Bronchial epithelial cell (primary cell): ENCODE measurements around the gene SLC22A4. TPM values are rescaled to one million over a fixed set of nuclear protein-coding genes. Genes with fewer than 3 reads are reported as not detected.

Experiments used
- DNase-seq: peaks from one replicate; pipeline ENCODE4 v3.0.0-alpha.2; 2010; ENCODE audit warnings: low read depth
- FAIRE-seq: peaks from 2 replicates; lab custom pipeline; 2011; peaks lifted over from hg19 to GRCh38; lab: Jason Lieb, UNC
- H3K27me3 ChIP-seq: 2 replicates; pipeline ENCODE4 v1.5.1; 2011; ENCODE audit warnings: low read length; ENCODE audit not compliant: control insufficient read depth, insufficient read depth
- H3K36me3 ChIP-seq: 2 replicates; pipeline ENCODE4 v1.5.1; 2011; ENCODE audit warnings: low read length; ENCODE audit not compliant: control insufficient read depth, insufficient read depth
- H3K4me3 ChIP-seq: 2 replicates; pipeline ENCODE4 v1.5.1; 2011; ENCODE audit warnings: mild to moderate bottlenecking, low read depth, low read length, control low read depth
- total RNA-seq: library from RNA; depleted of rRNA; stranded (reverse); fragments of >200 nt; gene quantifications from 2 replicates; pipeline ENCODE4 v1.2.1, GENCODE V29; 2014
- TF ChIP-seq, protein P1 (sequence below): IDR thresholded peaks from 2 replicates; pipeline ENCODE4 v1.5.1; 2011; ENCODE audit warnings: mild to moderate bottlenecking, moderate library complexity, low read length, control low read depth, inconsistent platforms; ENCODE audit not compliant: insufficient read depth, severe bottlenecking

SLC22A4 gene
- 0.13 and 0.26 TPM in 2 replicates for total RNA-seq

DNA sequence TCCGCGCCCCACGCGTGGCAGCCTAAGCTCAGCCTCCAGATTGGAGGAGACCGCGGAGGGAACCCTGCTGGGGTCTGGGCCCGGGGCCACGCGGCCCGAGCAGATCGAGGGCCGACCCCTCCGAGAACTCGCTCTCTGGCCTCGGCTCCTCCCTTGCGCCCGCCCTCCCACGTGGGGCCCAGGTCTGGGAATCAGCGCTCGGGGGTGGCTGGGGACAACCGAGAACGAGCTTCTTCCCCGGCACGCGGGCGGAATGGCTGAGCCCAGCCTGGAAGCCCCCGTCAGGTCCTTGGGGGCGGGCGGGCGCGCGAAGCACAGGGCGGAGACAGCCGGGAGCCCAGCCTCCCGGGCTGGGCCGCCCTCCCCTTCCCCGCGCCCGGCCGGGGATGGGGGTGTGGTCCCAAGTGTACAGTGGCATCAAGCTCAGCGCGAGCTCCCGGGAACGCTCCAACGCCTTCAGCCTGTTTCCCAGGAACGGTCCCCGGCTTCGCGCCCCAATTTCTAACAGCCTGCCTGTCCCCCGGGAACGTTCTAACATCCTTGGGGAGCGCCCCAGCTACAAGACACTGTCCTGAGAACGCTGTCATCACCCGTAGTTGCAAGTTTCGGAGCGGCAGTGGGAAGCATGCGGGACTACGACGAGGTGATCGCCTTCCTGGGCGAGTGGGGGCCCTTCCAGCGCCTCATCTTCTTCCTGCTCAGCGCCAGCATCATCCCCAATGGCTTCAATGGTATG is at the start of gene SLC22A4:
Gene SLC22A4 (plus strand): TSS at position 403 of the 736 bp plus-strand sequence. CDS start 223 bp downstream, at position 626.
- FAIRE-seq (no peak), DNase-seq (peak; percentile 63)
- TF ChIP-seq, protein P1, sequence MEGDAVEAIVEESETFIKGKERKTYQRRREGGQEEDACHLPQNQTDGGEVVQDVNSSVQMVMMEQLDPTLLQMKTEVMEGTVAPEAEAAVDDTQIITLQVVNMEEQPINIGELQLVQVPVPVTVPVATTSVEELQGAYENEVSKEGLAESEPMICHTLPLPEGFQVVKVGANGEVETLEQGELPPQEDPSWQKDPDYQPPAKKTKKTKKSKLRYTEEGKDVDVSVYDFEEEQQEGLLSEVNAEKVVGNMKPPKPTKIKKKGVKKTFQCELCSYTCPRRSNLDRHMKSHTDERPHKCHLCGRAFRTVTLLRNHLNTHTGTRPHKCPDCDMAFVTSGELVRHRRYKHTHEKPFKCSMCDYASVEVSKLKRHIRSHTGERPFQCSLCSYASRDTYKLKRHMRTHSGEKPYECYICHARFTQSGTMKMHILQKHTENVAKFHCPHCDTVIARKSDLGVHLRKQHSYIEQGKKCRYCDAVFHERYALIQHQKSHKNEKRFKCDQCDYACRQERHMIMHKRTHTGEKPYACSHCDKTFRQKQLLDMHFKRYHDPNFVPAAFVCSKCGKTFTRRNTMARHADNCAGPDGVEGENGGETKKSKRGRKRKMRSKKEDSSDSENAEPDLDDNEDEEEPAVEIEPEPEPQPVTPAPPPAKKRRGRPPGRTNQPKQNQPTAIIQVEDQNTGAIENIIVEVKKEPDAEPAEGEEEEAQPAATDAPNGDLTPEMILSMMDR: no peak
- H3K36me3 ChIP-seq: no peaks in the 10 kb centered on the region
- no peaks in the 10 kb centered on the region for H3K27me3 ChIP-seq
- peak within 1 kb of the TSS; percentile 52 for H3K4me3 ChIP-seq

DNA sequence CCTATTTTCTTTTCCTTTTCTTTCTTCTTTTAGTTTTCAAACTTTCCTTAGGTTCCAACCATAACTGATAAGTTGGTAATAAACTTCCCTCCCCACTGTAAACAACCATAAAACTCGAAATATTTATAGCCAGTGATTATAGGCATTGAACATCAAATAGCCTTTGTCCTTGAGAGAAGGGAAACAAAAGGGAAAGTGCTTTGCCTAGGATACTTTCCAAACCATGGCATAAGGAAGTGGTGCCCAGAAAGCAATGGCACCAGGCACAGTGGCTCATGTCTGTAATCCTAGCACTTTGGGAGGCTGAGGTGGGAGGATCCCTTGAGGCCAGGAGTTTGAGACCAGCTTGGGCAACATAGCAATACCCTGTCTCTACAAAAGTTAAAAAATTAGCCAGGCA is 48.6 kb upstream of the SLC22A4 start:
- Histone ChIP-seq H3K27me3 (no peaks in the 10 kb centered on the region), H3K4me3 (no peak overlapping the region), H3K36me3 (no peaks in the 10 kb centered on the region)
- no peak for FAIRE-seq
- TF ChIP-seq, protein P1: no peak
- no peak for DNase-seq

DNA sequence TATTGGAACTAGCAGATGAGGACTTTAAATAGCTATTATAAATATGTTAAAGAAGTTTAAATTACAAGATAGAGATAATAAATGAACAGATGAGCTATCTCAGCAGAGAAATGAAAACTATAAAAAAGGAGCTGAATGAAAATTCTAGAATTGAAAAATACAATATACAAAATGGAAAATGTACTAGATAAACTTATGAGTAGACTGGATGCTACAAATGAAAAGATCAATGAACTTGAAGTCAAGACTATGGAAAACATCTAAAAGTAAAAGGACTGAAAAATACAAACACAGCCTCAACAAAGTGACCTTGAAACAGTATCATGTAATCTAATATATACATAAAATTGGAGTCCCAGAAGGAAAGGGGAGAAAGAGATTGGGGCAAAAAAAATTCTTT is 47.4 kb upstream of the SLC22A4 start:
- Histone ChIP-seq H3K4me3 (no peak overlapping the region), H3K27me3 (no peaks in the 10 kb centered on the region), H3K36me3 (no peaks in the 10 kb centered on the region)
- FAIRE-seq (no peak), DNase-seq (no peak)
- TF ChIP-seq, protein P1: no peak

DNA sequence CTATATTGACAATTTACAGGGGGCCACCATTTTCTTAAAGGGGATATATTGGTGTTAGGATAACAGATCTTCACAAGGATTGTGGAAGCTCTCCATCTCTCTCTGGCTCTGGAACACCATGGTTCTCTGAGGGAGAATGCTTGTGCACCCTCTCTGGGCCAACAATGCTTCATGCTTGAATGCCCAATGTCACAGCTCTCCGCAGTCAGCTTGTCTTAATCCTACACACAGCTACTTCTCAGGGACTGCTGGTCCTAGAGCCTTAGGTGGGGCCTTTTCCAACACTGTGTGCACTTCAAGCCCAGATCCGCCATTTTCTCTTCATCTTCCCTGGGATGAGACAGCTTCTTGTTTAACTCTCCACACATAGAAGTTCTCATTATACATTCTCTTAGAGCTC is 43.6 kb upstream of the SLC22A4 start:
- H3K27me3 ChIP-seq: no peaks in the 10 kb centered on the region
- FAIRE-seq (no peak), DNase-seq (no peak)
- no peaks in the 10 kb centered on the region for H3K36me3 ChIP-seq
- H3K4me3 ChIP-seq: no peak overlapping the region
- TF ChIP-seq, protein P1: no peak

DNA sequence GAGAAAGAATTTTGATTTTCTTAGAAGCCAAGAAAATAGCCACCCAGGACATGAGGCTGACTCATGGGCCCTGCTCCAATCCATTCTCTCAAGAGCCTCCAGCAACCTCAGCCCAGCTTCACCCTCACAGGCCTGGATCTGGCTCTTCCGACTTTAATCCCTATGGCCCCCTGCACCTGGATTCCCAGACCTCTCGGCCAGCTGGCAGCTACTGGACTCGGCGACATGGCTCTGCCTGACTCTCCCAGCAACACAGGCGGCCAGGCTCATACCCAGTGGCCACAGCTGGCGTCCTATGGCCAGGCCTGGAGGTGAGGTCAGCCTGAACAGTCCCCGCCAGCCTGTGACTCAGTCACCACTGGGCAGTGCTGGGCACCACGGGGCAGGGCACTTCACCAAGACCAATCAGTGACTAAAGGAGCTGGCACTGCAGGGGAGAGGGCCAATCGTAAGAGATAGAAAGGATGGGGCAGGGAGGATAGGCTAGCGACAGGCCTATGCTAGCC is 42.9 kb upstream of the SLC22A4 start:
- DNase-seq (no peak), FAIRE-seq (no peak)
- no peaks in the 10 kb centered on the region for H3K36me3 ChIP-seq
- no peaks in the 10 kb centered on the region for H3K27me3 ChIP-seq
- TF ChIP-seq, protein P1: no peak
- H3K4me3 ChIP-seq: no peak overlapping the region
